ENCODE measurements around the gene TULP4. TPM values are rescaled to one million over a fixed set of nuclear protein-coding genes. Genes with fewer than 3 reads are reported as not detected.

The TULP4 gene
- polyA plus RNA-seq, 1 experiment = 8.0 TPM

DNA sequence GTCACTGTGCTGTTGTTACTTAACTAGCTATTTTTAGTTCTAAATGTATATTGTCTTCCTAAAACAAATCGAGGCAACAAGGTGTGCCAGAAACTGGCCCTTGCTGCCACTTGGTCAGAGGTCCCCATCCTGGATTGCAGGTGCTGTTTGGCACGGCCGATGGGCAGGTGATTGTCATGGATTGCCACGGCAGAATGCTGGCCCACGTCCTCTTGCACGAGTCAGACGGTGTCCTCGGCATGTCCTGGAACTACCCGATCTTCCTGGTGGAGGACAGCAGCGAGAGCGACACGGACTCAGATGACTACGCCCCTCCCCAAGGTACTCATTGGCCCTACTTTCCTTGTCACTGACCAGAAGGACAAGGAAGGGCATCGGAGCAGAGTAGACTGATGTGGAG is 136.6 kb downstream of the TULP4 start:
- POLR2A ChIA-PET = no interaction called here
- no peaks in the 10 kb centered on the region for H3K27me3 ChIP-seq (ENCODE audit: control insufficient read depth, insufficient read depth, low read length)
- TF ChIP-seq, protein P1, sequence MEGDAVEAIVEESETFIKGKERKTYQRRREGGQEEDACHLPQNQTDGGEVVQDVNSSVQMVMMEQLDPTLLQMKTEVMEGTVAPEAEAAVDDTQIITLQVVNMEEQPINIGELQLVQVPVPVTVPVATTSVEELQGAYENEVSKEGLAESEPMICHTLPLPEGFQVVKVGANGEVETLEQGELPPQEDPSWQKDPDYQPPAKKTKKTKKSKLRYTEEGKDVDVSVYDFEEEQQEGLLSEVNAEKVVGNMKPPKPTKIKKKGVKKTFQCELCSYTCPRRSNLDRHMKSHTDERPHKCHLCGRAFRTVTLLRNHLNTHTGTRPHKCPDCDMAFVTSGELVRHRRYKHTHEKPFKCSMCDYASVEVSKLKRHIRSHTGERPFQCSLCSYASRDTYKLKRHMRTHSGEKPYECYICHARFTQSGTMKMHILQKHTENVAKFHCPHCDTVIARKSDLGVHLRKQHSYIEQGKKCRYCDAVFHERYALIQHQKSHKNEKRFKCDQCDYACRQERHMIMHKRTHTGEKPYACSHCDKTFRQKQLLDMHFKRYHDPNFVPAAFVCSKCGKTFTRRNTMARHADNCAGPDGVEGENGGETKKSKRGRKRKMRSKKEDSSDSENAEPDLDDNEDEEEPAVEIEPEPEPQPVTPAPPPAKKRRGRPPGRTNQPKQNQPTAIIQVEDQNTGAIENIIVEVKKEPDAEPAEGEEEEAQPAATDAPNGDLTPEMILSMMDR (IDR thresholded peaks at IDR 0.05; ENCODE audit: insufficient read depth, low read depth, low read length) = no peak
- H3K4me3 ChIP-seq (ENCODE audit: low read depth, low read length) = no peak overlapping the region
- no peak for DNase-seq (ENCODE audit: low read depth)
- peaks cover 7% of the 10 kb centered on the region for H3K36me3 ChIP-seq (ENCODE audit: control insufficient read depth, insufficient read depth, low read length)
- CTCF ChIA-PET = interaction anchor here (1.0 kb wide), 1 partner anchor 82 kb away, joined by 3 read pairs; no protein-coding TSS in a partner anchor

DNA sequence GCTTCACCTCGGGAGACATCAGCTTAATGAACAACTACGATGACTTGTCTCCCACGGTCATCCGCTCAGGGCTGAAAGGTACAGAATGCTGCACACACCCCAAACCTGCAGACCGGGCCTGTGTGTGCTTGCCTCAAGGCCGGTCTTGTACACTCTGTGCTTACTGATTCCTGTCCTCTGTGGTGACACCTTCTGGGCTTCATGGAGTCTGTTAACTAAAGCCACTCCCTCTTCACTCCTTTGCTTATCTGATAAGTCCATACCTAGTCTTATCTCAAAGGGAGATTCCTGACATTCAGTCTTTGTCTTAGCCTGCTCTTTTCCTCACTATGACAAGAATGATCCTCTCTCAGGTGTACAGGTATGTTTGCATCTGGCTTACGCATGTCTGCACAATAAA is 139.9 kb downstream of the TULP4 start:
- Histone ChIP-seq H3K27me3 (ENCODE audit: control insufficient read depth, insufficient read depth, low read length) (no peaks in the 10 kb centered on the region), H3K36me3 (ENCODE audit: control insufficient read depth, insufficient read depth, low read length) (peaks cover 7% of the 10 kb centered on the region), H3K4me3 (ENCODE audit: low read depth, low read length) (no peak overlapping the region)
- no peak for DNase-seq (ENCODE audit: low read depth)
- CTCF ChIA-PET = no interaction called here
- TF ChIP-seq, protein P1 (IDR thresholded peaks at IDR 0.05; ENCODE audit: insufficient read depth, low read depth, low read length) = no peak
- POLR2A ChIA-PET = no interaction called here

DNA sequence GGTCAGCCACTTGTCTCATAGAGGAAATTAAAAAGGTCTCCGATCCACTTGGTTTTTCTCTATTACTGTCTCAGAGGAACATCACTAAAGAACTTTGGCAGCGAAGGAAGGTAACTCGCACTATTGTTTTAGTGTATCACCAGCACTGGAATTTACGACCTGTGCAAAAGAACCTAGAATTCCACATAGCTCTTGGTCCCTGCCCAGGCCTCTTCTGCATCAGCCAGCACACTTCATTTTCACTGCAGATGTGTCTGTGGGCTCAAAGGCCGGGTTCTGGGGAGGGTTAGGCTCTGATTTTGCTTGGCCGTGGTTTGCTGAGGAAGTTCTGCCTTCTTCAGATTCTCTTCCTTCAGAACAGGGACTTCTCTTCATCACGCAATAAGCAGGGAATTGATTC is 144.9 kb downstream of the TULP4 start:
- no peak for DNase-seq (ENCODE audit: low read depth)
- TF ChIP-seq, protein P1 (IDR thresholded peaks at IDR 0.05; ENCODE audit: insufficient read depth, low read depth, low read length) = no peak
- ChIA-PET POLR2A (interaction anchor here (0.5 kb wide), 1 partner anchor 40 kb away, joined by 20 read pairs; no protein-coding TSS in a partner anchor), CTCF (interaction anchor here (1.0 kb wide), 1 partner anchor 28 kb away, joined by 3 read pairs; no protein-coding TSS in a partner anchor)
- Histone ChIP-seq H3K4me3 (ENCODE audit: low read depth, low read length) (no peak overlapping the region), H3K36me3 (ENCODE audit: control insufficient read depth, insufficient read depth, low read length) (peaks cover under 1% of the 10 kb centered on the region), H3K27me3 (ENCODE audit: control insufficient read depth, insufficient read depth, low read length) (no peaks in the 10 kb centered on the region)

DNA sequence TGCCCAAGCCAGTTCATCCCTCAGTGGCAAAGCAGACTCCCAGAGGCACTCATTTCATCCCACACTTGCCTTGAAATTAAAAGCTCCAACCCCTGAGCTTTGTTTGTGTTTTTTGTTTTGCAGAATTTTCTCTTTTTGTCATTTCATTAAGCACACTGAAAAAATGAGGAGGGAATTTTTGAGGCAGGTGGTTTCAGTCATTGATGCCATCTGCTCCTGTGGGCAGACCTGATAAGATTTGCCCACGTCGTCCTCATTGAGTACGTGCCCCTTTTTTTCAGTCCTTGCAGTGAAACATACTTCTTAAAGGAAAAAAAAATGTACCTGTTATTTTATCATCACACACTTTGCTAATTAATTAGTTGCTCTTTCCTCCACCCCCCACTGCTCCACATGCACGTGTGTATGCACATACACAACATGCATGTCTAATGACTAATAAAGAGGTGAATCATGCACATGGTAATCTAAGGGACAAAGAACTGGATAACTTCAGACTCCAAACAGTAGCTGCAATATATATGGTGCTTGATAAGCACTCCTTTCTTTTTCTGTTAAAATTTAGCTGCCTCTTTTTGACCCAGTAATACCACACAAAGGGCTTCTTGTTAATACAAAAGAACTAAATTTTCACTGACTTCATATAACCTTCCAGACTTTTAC is 145.5 kb downstream of the TULP4 start:
- POLR2A ChIA-PET = no interaction called here
- no peak overlapping the region for H3K4me3 ChIP-seq (ENCODE audit: low read depth, low read length)
- TF ChIP-seq, protein P1 (IDR thresholded peaks at IDR 0.05; ENCODE audit: insufficient read depth, low read depth, low read length) = no peak
- CTCF ChIA-PET = interaction anchor here (1.0 kb wide), 1 partner anchor 28 kb away, joined by 3 read pairs; no protein-coding TSS in a partner anchor
- H3K36me3 ChIP-seq (ENCODE audit: control insufficient read depth, insufficient read depth, low read length) = no peaks in the 10 kb centered on the region; the same call in 1 of the 2 replicates
- no peaks in the 10 kb centered on the region for H3K27me3 ChIP-seq (ENCODE audit: control insufficient read depth, insufficient read depth, low read length)
- no peak for DNase-seq (ENCODE audit: low read depth)

DNA sequence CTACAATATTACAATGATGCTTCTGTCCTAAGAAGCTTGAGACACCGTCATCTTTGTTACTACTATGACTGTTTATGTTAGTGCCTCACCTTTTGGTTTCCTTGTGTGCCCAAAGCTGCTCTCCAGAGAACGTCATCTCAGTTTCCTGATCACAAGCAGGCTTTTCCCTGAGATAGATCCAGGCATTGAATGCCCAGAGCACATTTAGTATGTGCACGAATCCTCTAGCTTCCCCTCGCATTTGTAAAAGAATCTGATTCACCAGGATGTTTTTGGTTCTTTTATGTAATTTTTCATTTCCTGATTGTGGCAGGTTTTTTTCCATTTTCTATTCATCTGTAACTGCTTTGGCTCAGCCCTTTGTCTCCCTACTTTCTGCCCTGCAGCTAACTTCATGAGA is 147.5 kb downstream of the TULP4 start:
- POLR2A ChIA-PET = interaction anchor here (0.6 kb wide), 1 partner anchor 17 kb away, joined by 3 read pairs; no protein-coding TSS in a partner anchor
- H3K27me3 ChIP-seq (ENCODE audit: control insufficient read depth, insufficient read depth, low read length) = no peaks in the 10 kb centered on the region
- CTCF ChIA-PET = interaction anchor here (0.6 to 0.7 kb wide), 2 partner anchors 13 to 308 kb away, joined by 3 read pairs; no protein-coding TSS in a partner anchor

More for the DNA sequence above, 147.5 kb downstream of the TULP4 start:
- Histone ChIP-seq H3K4me3 (ENCODE audit: low read depth, low read length) (no peak overlapping the region), H3K36me3 (ENCODE audit: control insufficient read depth, insufficient read depth, low read length) (no peaks in the 10 kb centered on the region; the same call in 1 of the 2 replicates)
- TF ChIP-seq, protein P1 (IDR thresholded peaks at IDR 0.05; ENCODE audit: insufficient read depth, low read depth, low read length) = no peak
- no peak for DNase-seq (ENCODE audit: low read depth)

Data from BJ (cell line).